HG02642 (cell line): ENCODE data around the gene PPFIBP2.

Experiments
- ATAC-seq: cut with Tn5 transposase; IDR thresholded peaks from one replicate; pipeline ENCODE4 v1.9.1; 2021; ENCODE audit warnings: mild to moderate bottlenecking; ENCODE audit not compliant: unreplicated experiment, poor library complexity

Gene PPFIBP2

GRCh38 chr11:7513234-7514098 lies at the start of gene PPFIBP2:
Gene PPFIBP2, plus strand, starts transcription at chr11:7513999. Its CDS starts 35,477 bp downstream, at chr11:7549476.
- ATAC-seq, result peak; percentile 79

GRCh38 chr11:7467652-7468051 lies 46.1 kb upstream of the PPFIBP2 start:
- peak; percentile 75 for ATAC-seq

GRCh38 chr11:7469351-7469865 lies 44.4 kb upstream of the PPFIBP2 start:
- ATAC-seq, result no peak

GRCh38 chr11:7471071-7471470 lies 42.7 kb upstream of the PPFIBP2 start:
- ATAC-seq, result no peak

GRCh38 chr11:7473717-7474116 lies 40.1 kb upstream of the PPFIBP2 start:
- ATAC-seq, result peak; percentile 95

- ATAC-seq, result no peak
These were observed 33.7 kb upstream of the PPFIBP2 start for GRCh38 chr11:7480113-7480512.

GRCh38 chr11:7484131-7484530 lies 29.7 kb upstream of the PPFIBP2 start:
- ATAC-seq, result no peak

GRCh38 chr11:7484645-7485044 lies 29.2 kb upstream of the PPFIBP2 start:
- no peak for ATAC-seq

GRCh38 chr11:7485186-7486097 lies 28.4 kb upstream of the PPFIBP2 start, which contains the start of gene OLFML1:
Gene OLFML1, plus strand, starts transcription at chr11:7485506. Its CDS starts 370 bp downstream, at chr11:7485876.
- no peak for ATAC-seq

GRCh38 chr11:7486098-7486780 lies 27.6 kb upstream of the PPFIBP2 start:
- ATAC-seq, result no peak

GRCh38 chr11:7486781-7487140 lies 27.0 kb upstream of the PPFIBP2 start:
- ATAC-seq, result no peak

GRCh38 chr11:7487360-7487759 lies 26.4 kb upstream of the PPFIBP2 start:
- ATAC-seq, result no peak

GRCh38 chr11:7488681-7489080 lies 25.1 kb upstream of the PPFIBP2 start:
- no peak for ATAC-seq

GRCh38 chr11:7489376-7489775 lies 24.4 kb upstream of the PPFIBP2 start:
- ATAC-seq, result no peak

- ATAC-seq, result no peak
These were observed 23.7 kb upstream of the PPFIBP2 start for GRCh38 chr11:7490054-7490453.

- ATAC-seq, result no peak
These were observed 23.3 kb upstream of the PPFIBP2 start for GRCh38 chr11:7490535-7490934.

GRCh38 chr11:7492253-7492652 lies 21.5 kb upstream of the PPFIBP2 start:
- no peak for ATAC-seq

- no peak for ATAC-seq
These were observed 20.1 kb upstream of the PPFIBP2 start for GRCh38 chr11:7493670-7494069.

GRCh38 chr11:7494086-7494745 lies 19.6 kb upstream of the PPFIBP2 start:
- no peak for ATAC-seq
